Measurements from ENCODE around the gene SNPH.
A peak's percentile ranks its signal among the peaks of the same experiment; 100 is the strongest.

Gene SNPH

GRCh38 chr20:1325173-1326030 is 59.3 kb downstream of the SNPH start:
- peak; percentile 98 for DNase-seq (ENCODE audit: low read depth)
- TF ChIP-seq CTCF (conservative IDR thresholded peaks at IDR 0.05; ENCODE audit: low read depth, low read length), result no peak
- H3K4me3 ChIP-seq (ENCODE audit: low read depth, low read length), result peak overlapping the region; percentile 88

GRCh38 chr20:1326031-1326930 is 60.2 kb downstream of the SNPH start:
- peak overlapping the region; percentile 88 for H3K4me3 ChIP-seq (ENCODE audit: low read depth, low read length)
- TF ChIP-seq CTCF (conservative IDR thresholded peaks at IDR 0.05; ENCODE audit: low read depth, low read length), result no peak
- DNase-seq (ENCODE audit: low read depth), result peak; percentile 38

GRCh38 chr20:1327241-1327653 is 61.2 kb downstream of the SNPH start:
- TF ChIP-seq CTCF (conservative IDR thresholded peaks at IDR 0.05; ENCODE audit: low read depth, low read length), result no peak
- peak; percentile 59 for DNase-seq (ENCODE audit: low read depth)
- no peak overlapping the region for H3K4me3 ChIP-seq (ENCODE audit: low read depth, low read length)

GRCh38 chr20:1327827-1328679 is 62.0 kb downstream of the SNPH start:
- no peak for TF ChIP-seq CTCF (conservative IDR thresholded peaks at IDR 0.05; ENCODE audit: low read depth, low read length)
- no peak overlapping the region for H3K4me3 ChIP-seq (ENCODE audit: low read depth, low read length)
- no peak for DNase-seq (ENCODE audit: low read depth)

- no peak for DNase-seq (ENCODE audit: low read depth)
- H3K4me3 ChIP-seq (ENCODE audit: low read depth, low read length), result no peak within 1 kb of the TSS
- no peak for TF ChIP-seq CTCF (conservative IDR thresholded peaks at IDR 0.05; ENCODE audit: low read depth, low read length)
Observed at GRCh38 chr20:1328680-1329330, 62.7 kb downstream of the SNPH start, which contains the start of gene SDCBP2. Gene SDCBP2 (minus strand): TSS chr20:1329139. CDS start chr20:1320416, 8,723 bp downstream.

Measured in choroid plexus epithelial cell (primary cell).